Common myeloid progenitor, CD34-positive (primary cell): Measurements from ENCODE around the gene PTCH1.

ENCODE experiments used
- CTCF ChIA-PET: fragments of 350-600 bp; sonication (Branson Sonifier 250); formaldehyde crosslinking; loops from one replicate; lab custom pipeline; 2021; ENCODE audit warnings: antibody characterized with exemption; lab: Charles Lee
- POLR2A ChIA-PET: fragments of 350-600 bp; sonication (Branson Sonifier 250); formaldehyde crosslinking; loops from one replicate; lab custom pipeline; 2021; ENCODE audit warnings: antibody characterized with exemption; lab: Charles Lee
- DNase-seq, 3 donors: peaks; one replicate each; pipeline versions ENCODE4 v3.0.0 to v3.0.0-alpha.2; 2013
- H3K27ac ChIP-seq, 2 experiments: 1 replicate in 1 of 2; 2 replicates in 1 of 2; pipeline ENCODE4 v1.7.0; 2013; ENCODE audit warnings: inconsistent platforms in 2 of 2, low read length in 2 of 2, mild to moderate bottlenecking in 2 of 2, low read depth in 1 of 2, moderate library complexity in 1 of 2; ENCODE audit not compliant: severe bottlenecking in 2 of 2, insufficient read depth in 1 of 2, poor library complexity in 1 of 2
- H3K27me3 ChIP-seq, 5 experiments: replicated peaks in 2 of 5; 1 replicate in 3 of 5; 2 replicates in 2 of 5; pipeline versions ENCODE4 v1.6.1 to v1.7.0; 2013; ENCODE audit warnings: low read length in 4 of 5, mild to moderate bottlenecking in 2 of 5, moderate library complexity in 2 of 5, inconsistent platforms in 1 of 5; ENCODE audit not compliant: insufficient read depth in 5 of 5, control insufficient read depth in 4 of 5
- H3K36me3 ChIP-seq, 4 experiments: 1 replicate in 2 of 4; 2 replicates in 2 of 4; pipeline versions ENCODE4 v1.6.1 to v1.7.0; 2013; ENCODE audit warnings: low read length in 3 of 4, control low read depth in 1 of 4, mild to moderate bottlenecking in 1 of 4; ENCODE audit not compliant: control insufficient read depth in 4 of 4, insufficient read depth in 4 of 4
- H3K4me1 ChIP-seq, 4 experiments: 1 replicate in 3 of 4; 2 replicates in 1 of 4; pipeline versions ENCODE4 v1.6.1 to v1.7.1; 2013; ENCODE audit warnings: low read length in 3 of 4, mild to moderate bottlenecking in 3 of 4, control low read depth in 1 of 4, inconsistent platforms in 1 of 4, moderate library complexity in 1 of 4; ENCODE audit not compliant: control insufficient read depth in 4 of 4, insufficient read depth in 4 of 4; ENCODE audit errors: control extremely low read depth in 1 of 4
- H3K4me3 ChIP-seq, 7 experiments: 1 replicate in 4 of 7; 2 replicates in 3 of 7; pipeline versions ENCODE4 v1.5.1 to v1.7.0; 2013; ENCODE audit warnings: mild to moderate bottlenecking in 7 of 7, low read length in 6 of 7, moderate library complexity in 6 of 7, inconsistent platforms in 2 of 7, low read depth in 2 of 7, control low read depth in 1 of 7; ENCODE audit not compliant: insufficient read depth in 4 of 7, control insufficient read depth in 1 of 7; ENCODE audit errors: extremely low read depth in 1 of 7
- H3K9me3 ChIP-seq, 5 experiments: 1 replicate in 4 of 5; 2 replicates in 1 of 5; pipeline versions ENCODE4 v1.6.1 to v1.7.1; 2013; ENCODE audit warnings: low read length in 4 of 5, mild to moderate bottlenecking in 2 of 5, inconsistent platforms in 1 of 5, low read depth in 1 of 5, moderate library complexity in 1 of 5; ENCODE audit not compliant: control insufficient read depth in 4 of 5, insufficient read depth in 2 of 5; ENCODE audit errors: control extremely low read depth in 1 of 5
- WGBS: methylation state at CpG from one replicate; pipeline ENCODE4 v1.1.5; 2013; ENCODE audit not compliant: insufficient coverage; 5-methylcytosine and 5-hydroxymethylcytosine counted together

Gene PTCH1

DNA sequence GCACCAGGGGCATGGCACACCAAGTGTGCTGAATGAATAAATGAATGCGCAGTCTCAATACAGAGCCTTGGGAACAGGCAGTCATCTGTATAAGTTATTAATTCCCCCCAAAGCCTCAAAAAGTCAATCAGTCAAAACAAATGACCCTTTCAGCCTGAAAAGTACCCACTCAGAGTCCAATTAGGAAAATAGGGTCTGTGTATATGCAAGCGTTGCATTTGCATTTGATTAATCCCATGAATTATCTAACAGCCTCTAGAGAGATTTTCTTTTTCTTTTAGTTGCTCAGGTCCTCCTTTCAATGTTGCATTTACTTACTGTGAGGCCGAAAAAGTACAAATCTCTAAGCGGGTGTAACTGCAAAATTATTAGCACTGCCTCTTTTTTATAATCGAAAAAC is 23.4 kb downstream of the PTCH1 start:
- Histone ChIP-seq H3K27me3 (peaks cover 2 to 87% (median 22%) of the 10 kb centered on the region in 5 experiments), H3K36me3 (no peaks in the 10 kb centered on the region), H3K4me3 (no peak overlapping the region), H3K9me3 (no peaks in the 10 kb centered on the region), H3K4me1 (peaks cover 0 to 4% (median 0%) of the 10 kb centered on the region in 4 experiments), H3K27ac (no peak overlapping the region)
- 100% methylated on average over 2 of the region's 5 CpGs for WGBS
- ChIA-PET CTCF (no interaction called here), POLR2A (no interaction called here)
- no peak for DNase-seq

- H3K4me1 ChIP-seq = peaks cover 0 to 4% (median 0%) of the 10 kb centered on the region in 4 experiments
- H3K36me3 ChIP-seq = no peaks in the 10 kb centered on the region
- WGBS = 92% methylated on average over 2 of the region's 8 CpGs
- no peak for DNase-seq
- H3K27ac ChIP-seq = no peak overlapping the region
- ChIA-PET CTCF (interaction anchor here (1.2 kb wide), 1 partner anchor 9 kb away, joined by 4 read pairs; no protein-coding TSS in a partner anchor), POLR2A (no interaction called here)
- no peak overlapping the region for H3K4me3 ChIP-seq
- H3K27me3 ChIP-seq = peaks cover 2 to 80% (median 22%) of the 10 kb centered on the region in 5 experiments
- H3K9me3 ChIP-seq = no peaks in the 10 kb centered on the region
Observed at GRCh38 chr9:95491543-95492320, 25.0 kb downstream of the PTCH1 start.

- no peaks in the 10 kb centered on the region for H3K9me3 ChIP-seq
- WGBS = 89% methylated on average over 5 of the region's 5 CpGs
- H3K27ac ChIP-seq = no peak overlapping the region
- H3K4me1 ChIP-seq = no peaks in the 10 kb centered on the region
- DNase-seq = no peak
- H3K36me3 ChIP-seq = no peaks in the 10 kb centered on the region
- ChIA-PET CTCF (no interaction called here), POLR2A (no interaction called here)
- peaks cover 2 to 71% (median 17%) of the 10 kb centered on the region in 5 experiments for H3K27me3 ChIP-seq
- no peak overlapping the region for H3K4me3 ChIP-seq
Observed at GRCh38 chr9:95488954-95489353, 27.8 kb downstream of the PTCH1 start.

GRCh38 chr9:95486318-95486717 is 30.5 kb downstream of the PTCH1 start:
- H3K9me3 ChIP-seq = no peaks in the 10 kb centered on the region
- H3K4me1 ChIP-seq = no peaks in the 10 kb centered on the region
- H3K36me3 ChIP-seq = no peaks in the 10 kb centered on the region
- no peak overlapping the region for H3K27ac ChIP-seq
- no peak for DNase-seq
- peaks cover 0 to 56% (median 15%) of the 10 kb centered on the region in 5 experiments for H3K27me3 ChIP-seq
- POLR2A ChIA-PET = no interaction called here
- CTCF ChIA-PET = no interaction called here
- H3K4me3 ChIP-seq = no peak overlapping the region
- 94% methylated on average over 5 of the region's 5 CpGs for WGBS

DNA sequence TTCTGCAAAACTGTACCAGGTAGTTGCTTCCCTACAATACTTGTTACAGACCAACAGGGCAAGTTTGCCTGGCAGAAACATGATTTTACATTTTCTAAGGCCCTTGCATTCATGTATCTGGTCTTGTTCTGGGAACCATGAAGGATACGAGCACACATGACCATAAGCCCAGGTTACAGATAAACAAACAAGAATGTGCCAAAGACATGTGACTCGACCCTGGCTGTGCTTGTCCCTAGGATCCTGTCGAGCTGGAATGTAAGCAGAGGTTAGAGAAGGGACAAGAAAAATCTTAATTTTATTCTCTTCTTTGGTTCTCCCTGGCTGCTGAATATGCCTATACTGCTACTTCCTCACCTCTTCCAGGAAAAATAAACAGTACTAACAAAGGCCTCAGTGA is 32.5 kb downstream of the PTCH1 start:
- Histone ChIP-seq H3K4me1 (no peaks in the 10 kb centered on the region), H3K4me3 (no peak overlapping the region), H3K36me3 (no peaks in the 10 kb centered on the region), H3K27me3 (peaks cover 0 to 59% (median 17%) of the 10 kb centered on the region in 5 experiments), H3K9me3 (no peaks in the 10 kb centered on the region), H3K27ac (no peak overlapping the region)
- WGBS = 71% methylated on average over 3 of the region's 3 CpGs
- ChIA-PET POLR2A (no interaction called here), CTCF (no interaction called here)
- DNase-seq = no peak

- no peaks in the 10 kb centered on the region for H3K36me3 ChIP-seq
- no peak for DNase-seq
- ChIA-PET POLR2A (no interaction called here), CTCF (no interaction called here)
- no peaks in the 10 kb centered on the region for H3K9me3 ChIP-seq
- H3K27ac ChIP-seq = no peak overlapping the region
- peaks cover 0 to 59% (median 15%) of the 10 kb centered on the region in 5 experiments for H3K27me3 ChIP-seq
- 92% methylated on average over 5 of the region's 6 CpGs for WGBS
- H3K4me3 ChIP-seq = no peak overlapping the region
- no peaks in the 10 kb centered on the region for H3K4me1 ChIP-seq
Observed at GRCh38 chr9:95483431-95483830, 33.3 kb downstream of the PTCH1 start.

- ChIA-PET CTCF (interaction anchor here (1.2 to 1.6 kb wide), 2 partner anchors 9 to 31 kb away, joined by 3 to 4 read pairs; no protein-coding TSS in a partner anchor), POLR2A (no interaction called here)
Observed at GRCh38 chr9:95482621-95483020, 34.1 kb downstream of the PTCH1 start.

More at GRCh38 chr9:95482621-95483020, 34.1 kb downstream of the PTCH1 start:
- Histone ChIP-seq H3K9me3 (no peaks in the 10 kb centered on the region), H3K27ac (no peak overlapping the region), H3K36me3 (no peaks in the 10 kb centered on the region), H3K4me1 (no peaks in the 10 kb centered on the region), H3K27me3 (peaks cover 0 to 63% (median 21%) of the 10 kb centered on the region in 5 experiments), H3K4me3 (no peak overlapping the region)
- DNase-seq = no peak
- WGBS = 90% methylated on average over 2 of the region's 3 CpGs
